Neural cell (in vitro differentiated cells): ENCODE results near the gene PLAC8. TPM values are rescaled to one million over a fixed set of nuclear protein-coding genes. Genes with fewer than 3 reads are reported as not detected.

ENCODE experiments used
- H2AFZ ChIP-seq: fragments of 200-600, 300-800 bp; sonication (generic), shearing (Covaris generic); 2 replicates; pipeline ENCODE4 v1.6.0; 2014; ENCODE audit warnings: low read depth, mild to moderate bottlenecking, antibody characterized with exemption, low read length, moderate library complexity
- H3F3A ChIP-seq: fragments of 200-600 bp; shearing (Covaris generic); 2 replicates; pipeline ENCODE4 v1.6.1; 2016; ENCODE audit warnings: mild to moderate bottlenecking, moderate library complexity, mixed read lengths, antibody characterized with exemption, low read length; ENCODE audit not compliant: insufficient read depth, poor library complexity, severe bottlenecking
- H3K27ac ChIP-seq: fragments of 200-600, 300-800 bp; sonication (generic), shearing (Covaris generic); 2 replicates; pipeline ENCODE4 v1.5.1; 2014; ENCODE audit warnings: mild to moderate bottlenecking, low read length, moderate library complexity
- H3K27me3 ChIP-seq: fragments of 300-800, 200-600 bp; sonication (generic), shearing (Covaris generic); 2 replicates; pipeline ENCODE4 v1.6.0; 2014; ENCODE audit warnings: mild to moderate bottlenecking, low read depth, low read length, moderate library complexity; ENCODE audit not compliant: insufficient read depth
- H3K36me3 ChIP-seq: fragments of 300-800, 200-600 bp; sonication (generic), shearing (Covaris generic); 2 replicates; pipeline ENCODE4 v1.5.1; 2014; ENCODE audit warnings: mild to moderate bottlenecking, antibody characterized with exemption, low read length, moderate library complexity; ENCODE audit not compliant: insufficient read depth
- H3K4me2 ChIP-seq: fragments of 300-800, 200-600 bp; sonication (generic), shearing (Covaris generic); 2 replicates; pipeline ENCODE4 v1.6.0; 2014; ENCODE audit warnings: mild to moderate bottlenecking, low read length
- H3K4me3 ChIP-seq: fragments of 300-800, 200-600 bp; sonication (generic), shearing (Covaris generic); 2 replicates; pipeline ENCODE4 v1.5.1; 2014; ENCODE audit warnings: mild to moderate bottlenecking, low read length, moderate library complexity
- H3K79me2 ChIP-seq: fragments of 200-600 bp; shearing (Covaris generic); replicated peaks from 2 replicates; pipeline ENCODE4 v1.6.0; 2014; ENCODE audit warnings: mild to moderate bottlenecking, low read length, moderate library complexity; ENCODE audit not compliant: insufficient read depth
- H3K9ac ChIP-seq: fragments of 300-800, 200-600 bp; sonication (generic), shearing (Covaris generic); 2 replicates; pipeline ENCODE4 v1.6.1; 2016; ENCODE audit warnings: mild to moderate bottlenecking, low read length, mixed read lengths
- H3K9me2 ChIP-seq: fragments of 200-600 bp; shearing (Covaris generic); 2 replicates; pipeline ENCODE4 v1.6.1; 2016; ENCODE audit warnings: mild to moderate bottlenecking, low read length, mixed read lengths; ENCODE audit not compliant: insufficient read depth
- H3K9me3 ChIP-seq: fragments of 200-600, 300-800 bp; sonication (generic), shearing (Covaris generic); 2 replicates; pipeline ENCODE4 v1.6.1; 2016; ENCODE audit warnings: mild to moderate bottlenecking, mixed run types, low read length, moderate library complexity, mixed read lengths
- H4K20me1 ChIP-seq: fragments of 200-600 bp; shearing (Covaris generic); 2 replicates; pipeline ENCODE4 v1.6.1; 2016; ENCODE audit warnings: mild to moderate bottlenecking, mixed run types; ENCODE audit not compliant: insufficient read depth
- CTCF ChIP-seq: fragments of 450-650 bp; IDR thresholded peaks from 2 replicates; pipeline ENCODE4 v1.5.1; 2014; ENCODE audit warnings: antibody characterized with exemption, mild to moderate bottlenecking, moderate library complexity; ENCODE audit not compliant: poor library complexity, severe bottlenecking
- EP300 ChIP-seq: fragments of 450-650 bp; conservative IDR thresholded peaks from 2 replicates; pipeline ENCODE4 v1.6.1; 2014; ENCODE audit warnings: antibody characterized with exemption, mild to moderate bottlenecking, moderate library complexity; ENCODE audit not compliant: poor library complexity, severe bottlenecking
- EZH2 ChIP-seq: fragments of 200-600, 300-800 bp; shearing (Covaris generic), sonication (generic); IDR thresholded peaks from 2 replicates; pipeline ENCODE4 v1.6.1; 2014; ENCODE audit warnings: antibody characterized with exemption, low read length, borderline replicate concordance, mild to moderate bottlenecking; ENCODE audit not compliant: insufficient read depth, poor library complexity, severe bottlenecking
- MXI1 ChIP-seq: fragments of 450-650 bp; conservative IDR thresholded peaks from 2 replicates; pipeline ENCODE4 v1.6.1; 2014; ENCODE audit warnings: antibody characterized with exemption, mild to moderate bottlenecking; ENCODE audit not compliant: poor library complexity, severe bottlenecking
- POLR2AphosphoS5 ChIP-seq: IDR thresholded peaks from 2 replicates; pipeline ENCODE4 v1.6.1; 2012
- RAD21 ChIP-seq: fragments of 450-650 bp; conservative IDR thresholded peaks from 2 replicates; pipeline ENCODE4 v1.6.1; 2014; ENCODE audit warnings: antibody characterized with exemption, mild to moderate bottlenecking, moderate library complexity
- REST ChIP-seq: IDR thresholded peaks from 2 replicates; pipeline ENCODE4 v1.6.1; 2012; ENCODE audit warnings: borderline replicate concordance
- SMC3 ChIP-seq: fragments of 450-650 bp; conservative IDR thresholded peaks from 2 replicates; pipeline ENCODE4 v1.6.1; 2014; ENCODE audit warnings: antibody characterized with exemption, mild to moderate bottlenecking, moderate library complexity; ENCODE audit not compliant: poor library complexity
- TAF1 ChIP-seq: IDR thresholded peaks from 2 replicates; pipeline ENCODE4 v1.6.1; 2012; ENCODE audit warnings: low read depth
- polyA plus RNA-seq: library from polyadenylated mRNA; depleted of rRNA; stranded (reverse); fragments of >200 nt; gene quantifications from 2 replicates; pipeline ENCODE4 v1.2.3, GENCODE V29; 2014

PLAC8 gene
- polyA plus RNA-seq, 1 donor from 2014 or later = not detected

- Histone ChIP-seq H3K79me2 (no peaks in the 10 kb centered on the region), H2AFZ (no peak overlapping the region), H3K4me3 (no peak overlapping the region), H3K27me3 (no peaks in the 10 kb centered on the region), H3K36me3 (no peaks in the 10 kb centered on the region), H4K20me1 (no peaks in the 10 kb centered on the region), H3K9me3 (no peaks in the 10 kb centered on the region), H3F3A (no peaks in the 10 kb centered on the region), H3K9me2 (no peaks in the 10 kb centered on the region), H3K4me2 (no peak overlapping the region), H3K27ac (no peak overlapping the region), H3K9ac (no peak overlapping the region)
- no peak for TF ChIP-seq TAF1
- no peak for TF ChIP-seq MXI1
- no peak for TF ChIP-seq CTCF
- no peak for TF ChIP-seq EZH2
- TF ChIP-seq POLR2AphosphoS5 = no peak
- TF ChIP-seq REST = no peak
- TF ChIP-seq EP300 = no peak
- TF ChIP-seq SMC3 = no peak
- TF ChIP-seq RAD21 = no peak
Observed at GRCh38 chr4:83083925-83084475, 30.5 kb downstream of the PLAC8 start.

- H3K4me2 ChIP-seq = no peak overlapping the region
- TF ChIP-seq REST (no peak), EP300 (no peak), POLR2AphosphoS5 (no peak), MXI1 (no peak), EZH2 (no peak), SMC3 (no peak), TAF1 (no peak), RAD21 (no peak)
- no peak overlapping the region for H3K4me3 ChIP-seq
- H3K9me2 ChIP-seq = no peaks in the 10 kb centered on the region
- no peaks in the 10 kb centered on the region for H3K9me3 ChIP-seq
- H3F3A ChIP-seq = no peaks in the 10 kb centered on the region
- no peak overlapping the region for H2AFZ ChIP-seq
- no peak overlapping the region for H3K9ac ChIP-seq
- H3K27ac ChIP-seq = no peak overlapping the region
- no peaks in the 10 kb centered on the region for H4K20me1 ChIP-seq
- H3K36me3 ChIP-seq = no peaks in the 10 kb centered on the region
- no peaks in the 10 kb centered on the region for H3K27me3 ChIP-seq
- no peaks in the 10 kb centered on the region for H3K79me2 ChIP-seq
Observed at GRCh38 chr4:83082777-83083176, 31.8 kb downstream of the PLAC8 start.
